GM21423 (cell line): Measurements from ENCODE around the gene COIL.

Experiments used
- ATAC-seq: cut with Tn5 transposase; IDR thresholded peaks from one replicate; pipeline ENCODE4 v1.9.1; 2021; ENCODE audit warnings: mild to moderate bottlenecking, moderate library complexity; ENCODE audit not compliant: unreplicated experiment

Gene COIL

DNA sequence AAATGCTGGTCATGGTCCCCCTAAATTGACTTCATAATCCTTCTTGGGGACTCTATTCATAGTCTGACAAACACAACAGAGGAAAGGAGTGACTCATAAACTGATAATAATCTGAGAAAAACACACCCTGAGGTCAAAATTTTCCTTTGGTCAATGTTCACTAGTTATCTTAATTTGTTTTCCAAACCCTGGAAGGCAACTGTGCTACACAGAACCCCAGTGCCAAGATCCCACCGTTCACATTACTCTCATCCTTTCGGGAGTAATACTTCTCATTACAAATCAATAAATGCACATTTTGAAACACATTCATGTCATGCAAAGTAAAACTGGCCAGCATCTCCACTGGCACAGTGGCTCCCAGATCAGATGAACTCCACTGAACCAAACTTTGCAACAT, 23.2 kb downstream of the COIL start:
- ATAC-seq = no peak

DNA sequence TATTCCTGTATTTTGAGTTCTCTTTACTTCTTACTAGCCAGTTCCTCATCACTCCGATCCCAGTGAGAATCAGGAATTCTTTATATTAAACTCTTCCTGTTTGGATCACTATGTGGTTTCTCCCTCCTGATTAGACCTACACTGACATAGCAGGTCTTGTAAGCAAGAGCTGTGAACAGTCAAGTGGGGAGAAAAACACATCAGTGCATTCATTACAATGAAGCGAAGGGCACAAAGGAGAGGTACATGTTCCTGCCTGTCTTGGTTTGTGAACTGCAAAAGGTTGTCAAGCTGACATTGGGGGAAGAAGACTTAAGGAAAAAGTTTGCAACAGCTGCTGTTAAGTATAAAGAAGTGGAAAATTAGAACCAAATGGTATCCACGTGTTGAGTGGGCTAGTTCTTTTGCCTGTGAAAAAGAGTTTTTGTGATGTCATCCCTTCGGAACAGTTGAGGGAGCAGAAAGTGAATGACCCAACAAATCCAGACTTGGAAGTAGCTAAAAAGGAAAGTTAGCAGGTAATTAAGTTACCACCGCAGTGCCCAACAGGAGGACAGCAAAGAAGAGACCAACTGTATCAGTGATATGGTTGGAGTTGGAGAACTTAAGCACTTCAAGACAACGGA, 24.0 kb downstream of the COIL start:
- ATAC-seq = no peak

DNA sequence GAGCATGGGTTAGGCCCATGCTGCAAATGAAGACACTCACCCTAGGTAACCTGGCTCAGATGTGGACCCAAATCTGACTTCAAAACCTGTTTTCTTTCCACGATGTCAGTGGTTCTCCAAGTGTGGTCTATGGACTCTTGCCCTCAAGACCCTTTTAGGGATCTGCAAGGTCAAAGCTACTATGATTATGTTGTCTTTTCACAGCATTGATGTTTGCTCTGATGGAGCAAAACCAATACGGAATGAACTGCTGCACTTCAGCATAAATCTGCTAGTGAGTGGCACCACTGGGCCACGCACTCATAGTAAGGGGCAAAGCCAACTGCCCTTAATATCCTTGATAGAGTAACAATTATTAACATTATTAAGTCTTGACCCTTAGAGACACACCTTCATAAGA, 25.4 kb downstream of the COIL start:
- ATAC-seq = no peak

DNA sequence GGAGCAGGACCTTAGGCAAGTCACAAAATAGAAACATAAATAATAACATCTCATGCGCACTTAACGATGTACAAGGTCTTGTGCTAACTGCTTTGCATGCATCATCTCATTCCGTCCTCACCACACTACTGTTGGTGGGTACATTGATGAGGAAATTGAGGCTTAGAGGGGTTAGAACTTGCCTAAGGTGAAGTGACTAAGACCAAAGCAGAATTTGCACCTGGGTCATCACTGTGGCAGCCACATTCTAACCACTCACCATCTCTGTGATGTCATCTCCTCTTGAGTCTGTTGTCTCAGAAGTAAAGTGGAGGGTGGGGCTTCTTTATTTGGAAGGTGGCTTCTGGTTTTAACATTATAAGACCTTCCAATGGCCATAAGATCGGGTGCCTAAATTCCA, 26.6 kb downstream of the COIL start:
- ATAC-seq = no peak

DNA sequence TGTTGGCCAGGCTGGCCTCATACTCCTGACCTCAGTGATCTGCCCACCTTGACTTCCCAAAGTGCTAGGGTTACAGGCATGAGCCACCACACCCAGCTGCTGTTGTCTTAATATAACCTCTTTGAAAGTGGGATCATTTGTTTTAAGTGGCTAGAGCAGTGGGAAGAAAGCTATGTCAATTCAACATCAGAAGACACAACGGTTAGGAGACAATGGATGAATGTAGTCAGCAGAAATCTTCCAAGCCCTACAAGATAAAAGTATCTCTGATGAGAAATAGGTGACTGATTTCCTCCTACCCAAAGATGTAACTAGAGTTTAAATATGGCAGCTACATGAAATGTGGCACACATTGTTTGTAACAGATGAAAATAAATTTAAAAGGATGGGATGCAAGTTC, 27.0 kb downstream of the COIL start:
- ATAC-seq = no peak

DNA sequence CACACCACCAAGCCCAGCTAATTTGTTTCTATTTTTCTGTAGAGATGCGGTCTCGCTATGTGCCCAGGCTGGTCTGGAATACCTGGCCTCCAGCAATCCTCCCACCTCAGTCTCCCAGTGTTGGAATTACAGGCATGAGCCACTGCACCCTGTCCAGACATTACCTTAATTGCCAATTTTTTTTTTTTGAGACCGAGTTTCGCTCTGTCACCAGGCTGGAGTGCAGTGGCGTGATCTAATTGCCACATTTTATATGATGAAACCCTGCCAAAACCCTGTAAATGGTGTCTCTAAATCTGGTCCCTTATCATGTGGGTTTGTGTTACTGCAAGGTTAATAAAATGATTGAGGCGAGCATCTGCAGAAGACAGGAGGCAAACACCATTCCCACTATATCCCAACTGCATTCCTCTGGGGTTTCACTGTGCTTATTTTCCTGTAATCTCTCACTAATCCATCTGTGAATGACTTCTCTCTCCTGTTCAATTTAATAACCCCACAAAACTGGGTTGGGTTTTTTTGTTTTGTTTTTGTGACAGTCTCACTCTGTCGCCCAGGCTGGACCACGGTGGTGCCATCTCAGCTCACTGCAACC, 27.6 kb downstream of the COIL start:
- no peak for ATAC-seq

DNA sequence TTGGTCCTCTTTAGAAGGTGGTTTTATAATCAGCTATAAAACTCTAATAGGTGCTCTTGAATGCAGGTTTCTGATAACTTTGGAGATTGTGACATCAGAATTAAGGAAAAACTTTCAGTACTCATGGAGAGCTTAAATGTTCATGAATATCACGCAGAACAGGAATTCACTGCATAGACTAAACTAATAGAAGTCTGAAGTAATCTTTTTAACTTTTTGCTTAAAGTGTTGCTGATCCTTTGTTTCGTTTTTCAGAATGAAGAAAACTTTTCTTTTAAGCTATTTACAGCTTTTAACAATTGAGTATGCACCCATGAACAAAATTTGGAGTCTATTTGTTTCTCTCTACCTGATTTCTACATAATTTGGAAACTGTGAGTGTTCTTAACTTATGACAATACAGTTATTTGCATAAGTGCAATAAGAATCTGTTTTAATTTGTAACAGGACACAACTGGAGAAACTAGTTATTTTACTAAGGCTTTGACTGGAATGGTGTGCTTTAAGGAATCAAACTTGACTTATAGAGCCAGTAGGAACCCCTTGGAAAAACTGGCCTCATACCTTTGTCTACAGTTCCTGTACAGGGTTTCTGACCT, 30.0 kb downstream of the COIL start:
- no peak for ATAC-seq

DNA sequence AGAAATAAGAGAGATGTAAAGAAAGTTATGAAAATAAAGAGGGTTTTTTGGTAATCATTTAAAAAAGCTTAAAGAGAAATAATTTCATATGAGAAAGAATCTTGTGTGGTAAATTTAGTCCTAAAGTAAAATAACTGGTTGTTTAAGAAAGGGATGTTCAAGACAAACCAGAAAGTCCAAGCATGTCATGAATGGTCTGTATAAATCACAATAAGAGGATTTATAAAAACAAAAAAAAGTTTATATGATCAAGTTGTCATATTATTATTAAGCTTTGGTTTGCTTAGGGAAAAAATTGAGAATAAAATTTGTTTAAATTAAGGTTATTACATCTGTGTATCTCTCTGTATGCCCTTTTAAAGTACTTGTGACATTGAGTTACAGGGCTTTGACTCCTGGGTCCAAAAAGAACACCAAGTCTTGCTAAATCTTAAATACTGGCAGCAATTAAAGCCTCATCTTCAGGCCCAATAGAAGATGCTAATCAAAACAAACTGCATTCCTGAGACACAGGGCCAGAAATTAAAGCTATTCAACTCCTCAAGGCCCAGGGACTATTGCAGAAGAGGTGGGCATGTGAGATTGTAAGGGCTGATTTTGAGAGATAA, 31.4 kb downstream of the COIL start:
- no peak for ATAC-seq

DNA sequence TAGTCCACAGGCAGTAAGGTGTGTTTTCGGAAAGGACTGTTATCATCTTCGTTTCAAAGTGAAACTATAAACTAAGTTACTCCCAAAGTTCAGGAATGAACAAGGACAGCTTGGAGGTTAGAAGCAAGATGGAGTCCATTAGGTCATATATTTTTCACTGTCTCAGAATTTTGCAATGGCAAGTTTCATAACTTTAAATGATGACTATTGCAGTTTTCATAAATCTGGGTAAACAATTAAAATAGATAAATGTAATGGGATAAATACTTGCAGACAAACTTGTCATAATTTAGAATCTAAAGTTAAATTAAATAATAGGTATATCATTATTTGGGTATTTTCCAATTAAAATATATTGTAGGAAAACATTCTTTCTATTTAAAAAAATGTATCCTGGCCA, 32.3 kb downstream of the COIL start:
- no peak for ATAC-seq

DNA sequence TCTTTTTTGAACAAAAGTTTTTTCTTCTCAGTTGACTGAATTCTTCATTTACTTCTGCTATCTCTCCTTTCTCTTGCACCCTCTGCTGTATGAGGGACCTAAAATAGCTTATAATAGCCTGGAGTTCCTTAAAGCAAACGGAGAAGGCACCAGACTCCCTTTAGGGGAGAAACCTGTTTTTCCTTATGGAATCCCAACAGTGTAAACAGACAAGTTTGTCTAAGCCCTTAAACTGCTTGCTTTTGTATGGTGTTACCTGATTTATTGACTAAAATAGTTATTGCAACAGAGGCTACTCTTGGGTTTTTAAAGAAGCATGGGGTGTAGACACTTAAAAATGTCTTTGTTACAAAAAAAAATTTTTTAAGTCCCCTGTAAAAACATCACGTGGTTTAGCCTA, 34.1 kb downstream of the COIL start:
- no peak for ATAC-seq

DNA sequence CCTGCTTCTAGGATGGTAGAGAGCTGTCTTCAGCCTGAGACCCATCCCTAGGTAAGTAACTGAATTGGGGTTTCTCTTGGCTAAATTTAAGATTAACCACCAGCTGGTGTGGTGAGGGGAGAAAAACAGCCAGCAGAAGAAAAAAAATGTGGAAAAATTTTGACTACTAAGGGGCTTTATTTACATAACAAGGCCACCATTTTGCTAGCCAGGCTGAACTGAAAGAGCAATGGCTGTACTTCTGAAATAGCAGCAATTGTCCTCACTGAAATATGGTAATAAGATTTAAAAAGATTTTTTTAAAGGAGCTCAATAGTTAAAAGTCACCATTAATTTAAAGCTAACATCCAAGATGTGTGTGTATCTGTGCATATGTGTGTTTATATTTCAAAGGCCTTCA, 34.6 kb downstream of the COIL start:
- ATAC-seq = no peak

DNA sequence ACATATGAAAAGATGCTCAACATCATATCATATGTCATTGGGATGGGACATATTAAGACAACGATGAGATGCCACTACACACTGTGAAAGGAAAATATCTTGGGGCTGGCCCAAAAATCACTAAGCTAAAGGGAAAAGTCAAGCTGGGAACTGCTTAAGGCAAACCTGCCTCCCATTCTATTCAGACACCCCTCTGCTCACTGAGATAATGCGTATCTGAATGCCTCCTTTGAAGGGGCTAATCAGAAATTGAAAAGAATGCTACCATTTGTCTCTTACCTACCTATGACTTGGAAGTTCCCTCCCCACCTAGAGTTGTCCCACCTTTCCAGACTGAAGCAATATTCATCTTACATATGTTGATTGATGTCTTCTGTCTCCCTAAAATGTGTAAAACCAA, 35.8 kb downstream of the COIL start:
- ATAC-seq = no peak

DNA sequence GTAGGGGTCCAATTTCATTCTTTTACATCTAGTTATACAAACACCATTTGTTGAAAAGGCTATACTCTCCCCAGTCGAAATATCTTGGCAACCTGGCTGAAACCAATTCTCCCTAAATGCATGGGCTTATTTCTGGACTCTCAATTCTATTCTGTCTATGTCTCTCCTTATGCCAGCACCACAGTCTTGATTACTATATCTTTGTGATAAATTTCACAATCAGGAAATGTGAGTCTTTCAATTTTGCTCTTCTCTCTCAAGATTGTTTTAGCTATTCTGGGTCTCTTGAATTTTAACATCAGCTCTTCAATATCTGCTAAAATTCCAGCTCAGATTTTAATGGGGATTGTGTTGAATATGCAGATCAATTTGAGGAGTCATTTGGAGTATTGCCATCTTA, 41.1 kb downstream of the COIL start:
- no peak for ATAC-seq

DNA sequence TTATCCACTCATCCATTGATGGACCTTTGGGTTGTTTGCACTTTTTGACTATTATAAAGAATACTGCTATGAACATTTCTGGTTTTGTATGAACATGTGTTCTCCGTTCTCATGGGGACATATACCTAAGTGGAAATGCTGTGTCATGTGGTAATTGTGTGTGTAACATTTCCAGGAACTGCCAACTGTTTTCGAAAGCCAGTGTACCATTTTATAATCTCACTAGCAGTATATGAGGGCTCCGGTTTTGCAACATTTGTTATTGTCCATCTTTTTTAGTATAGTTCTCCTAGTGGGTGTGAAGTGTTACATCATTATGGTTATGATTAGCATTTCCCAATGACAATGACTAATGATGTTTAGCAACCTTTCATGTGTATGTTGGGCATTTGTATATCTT, 41.9 kb downstream of the COIL start:
- no peak for ATAC-seq

DNA sequence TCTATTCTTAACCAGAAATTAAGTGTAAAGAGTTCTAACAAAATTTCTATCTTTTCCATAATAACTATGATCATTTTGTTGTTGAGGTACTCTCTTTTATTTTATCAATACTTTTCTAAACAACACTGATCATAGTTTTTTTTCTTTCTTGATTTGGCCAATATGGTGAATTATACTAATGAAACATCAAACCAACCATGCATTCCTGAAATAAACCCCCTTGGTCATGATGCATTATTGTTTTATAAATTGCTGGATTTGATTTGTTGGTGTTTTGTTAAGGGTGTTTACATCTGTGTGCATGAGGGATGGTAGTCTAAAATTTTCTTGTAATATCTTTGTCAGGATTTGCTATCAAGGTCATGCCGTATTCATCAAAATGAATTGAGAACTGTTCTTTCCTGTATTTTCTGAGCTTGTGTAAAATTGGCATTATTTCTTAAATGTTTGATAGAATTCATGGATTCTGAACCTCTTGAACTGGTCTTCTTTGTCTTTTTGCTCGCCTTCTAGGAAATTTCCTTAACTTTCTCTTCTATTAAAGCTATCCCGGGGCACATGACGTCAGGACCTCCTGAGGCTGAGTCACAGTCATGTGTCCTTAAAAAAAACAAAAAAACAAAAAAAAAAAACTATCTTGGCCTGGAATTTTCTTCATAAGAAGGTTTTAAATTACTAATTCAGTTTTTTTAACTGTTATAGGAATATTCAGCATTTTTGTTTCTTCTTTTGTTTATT, 43.1 kb downstream of the COIL start:
- no peak for ATAC-seq

DNA sequence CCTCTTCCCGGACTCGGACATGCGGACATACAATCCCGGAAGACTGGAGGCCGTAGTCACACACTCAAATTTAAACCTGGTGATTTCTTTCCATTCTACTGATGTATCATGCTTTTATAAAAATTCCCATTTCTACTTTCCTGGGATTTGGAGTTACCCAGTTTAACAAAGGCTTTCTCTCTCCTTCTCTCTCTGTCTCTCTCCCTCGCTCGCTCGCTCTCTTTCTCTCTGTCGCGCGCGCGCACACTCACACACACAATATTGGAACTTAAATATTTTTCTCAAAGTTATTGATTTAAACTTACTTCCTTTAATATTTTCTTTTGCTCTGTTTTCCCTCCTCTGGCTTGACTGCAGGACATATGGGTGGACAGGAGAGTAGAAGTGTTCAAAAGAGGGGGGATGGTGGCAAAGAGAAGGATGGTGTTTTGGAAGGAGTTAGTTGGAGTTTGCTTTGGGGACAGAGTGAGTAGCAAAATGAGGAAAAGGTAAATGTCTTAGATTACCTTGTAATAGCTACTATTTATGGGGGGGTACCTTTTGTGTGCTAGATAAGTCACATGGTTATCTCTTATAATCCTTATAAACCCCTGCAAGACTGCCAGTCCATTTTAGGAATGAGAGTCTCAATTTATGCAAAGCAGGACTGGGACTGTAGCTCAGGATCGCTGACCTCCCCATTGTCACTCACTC, 46.1 kb downstream of the COIL start:
- no peak for ATAC-seq

DNA sequence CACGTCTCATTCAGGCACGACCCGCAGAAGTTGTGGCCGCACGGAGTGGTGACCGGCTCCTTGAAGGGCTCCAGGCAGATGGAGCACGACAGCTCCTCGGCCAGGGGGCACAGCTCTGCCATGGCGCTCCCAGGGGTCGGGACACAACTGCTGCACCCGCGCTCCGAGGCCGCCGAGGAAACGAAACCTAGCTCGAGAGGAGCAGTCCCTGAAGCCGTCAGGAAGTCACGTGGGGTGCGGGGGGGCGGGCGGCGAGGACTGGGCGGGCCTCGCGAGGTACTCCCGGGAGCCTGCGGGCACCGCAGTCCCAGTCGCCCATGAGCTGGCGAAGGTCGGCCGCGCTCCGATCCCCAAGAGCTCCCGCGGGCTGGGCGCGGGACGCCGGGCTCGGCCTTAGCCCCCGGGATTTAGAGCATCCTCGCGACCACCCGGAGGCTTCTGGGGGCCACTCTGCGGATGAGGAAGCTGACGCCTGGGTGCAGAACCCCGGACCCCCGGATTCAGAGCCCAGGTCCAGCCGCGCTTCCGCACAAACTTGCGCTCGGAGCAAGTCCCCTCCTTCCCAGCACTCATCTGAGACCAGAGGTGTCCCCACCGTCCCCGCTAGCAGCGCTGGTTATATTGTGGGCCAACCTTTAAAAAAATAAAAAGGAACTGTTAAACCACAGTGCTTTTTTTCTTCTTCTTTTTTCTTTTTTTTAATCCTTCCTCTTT, 46.8 kb downstream of the COIL start, which contains the start of gene TRIM25:
Gene TRIM25, minus strand, starts transcription at position 183 of the 714 bp plus-strand sequence. Its CDS starts 61 bp downstream, at position 122.
- peak; percentile 63 for ATAC-seq

DNA sequence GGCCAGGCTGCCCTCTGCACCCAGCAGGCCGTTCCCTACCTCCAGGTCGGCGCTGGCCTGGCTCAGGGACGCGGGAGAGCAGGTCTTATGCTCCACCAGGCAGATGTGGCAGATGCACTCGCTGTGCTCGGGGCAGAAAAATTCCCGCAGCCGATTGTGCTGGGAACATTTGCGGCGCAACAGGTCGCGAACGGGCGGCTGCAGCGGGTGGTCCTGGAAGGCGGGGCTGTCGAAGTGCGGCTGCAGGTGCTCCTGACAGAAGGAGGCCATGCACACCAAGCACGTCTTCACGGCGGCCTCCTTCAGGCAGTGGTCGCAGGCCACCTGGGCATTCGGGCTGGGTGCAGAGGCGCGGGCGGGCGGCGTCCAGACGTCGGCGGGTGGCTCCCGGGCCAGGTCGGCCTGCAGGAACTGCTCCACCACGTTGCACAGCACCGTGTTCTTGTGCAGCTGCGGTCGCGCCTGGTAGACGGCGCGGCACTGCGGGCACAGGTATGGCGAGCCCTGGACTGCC, 47.4 kb downstream of the COIL start:
- peak; percentile 34 for ATAC-seq

DNA sequence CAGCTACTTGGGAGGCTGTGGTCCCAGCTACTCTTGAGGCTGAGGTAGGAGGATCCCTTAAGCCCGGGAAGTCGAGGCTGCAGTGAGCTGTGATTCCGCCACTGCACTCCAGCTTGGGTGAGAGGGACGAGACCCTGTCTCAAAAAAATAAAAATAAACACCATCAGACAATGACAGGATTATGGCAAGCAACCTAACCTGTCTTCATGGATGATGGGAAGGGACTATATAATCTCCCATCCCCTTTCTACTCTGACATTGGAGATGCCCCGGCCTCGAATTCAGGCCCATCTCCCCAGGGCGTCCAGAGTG, 47.9 kb downstream of the COIL start:
- no peak for ATAC-seq
